Neural crest cell (in vitro differentiated cells): ENCODE measurements around the gene INPP4B. TPM values are rescaled to one million over a fixed set of nuclear protein-coding genes. Genes with fewer than 3 reads are reported as not detected.

Experiments
- DNase-seq: peaks from one replicate; pipeline ENCODE4 v3.0.0; 2021; ENCODE audit warnings: low read depth, mixed read lengths, low spot score
- H3K27ac Mint-ChIP-seq: one replicate; pipeline ENCODE4 v1.8.0; 2021; ENCODE audit warnings: mild to moderate bottlenecking, mixed read lengths; ENCODE audit not compliant: unreplicated experiment
- H3K27me3 Mint-ChIP-seq: 2 replicates; pipeline ENCODE4 v1.8.0; 2021; ENCODE audit warnings: low read depth, mild to moderate bottlenecking, mixed read lengths
- H3K36me3 Mint-ChIP-seq: 2 replicates; pipeline ENCODE4 v1.8.0; 2021; ENCODE audit warnings: low read depth, mild to moderate bottlenecking, mixed read lengths
- H3K4me1 Mint-ChIP-seq: 2 replicates; pipeline ENCODE4 v1.8.0; 2021; ENCODE audit warnings: mixed read lengths
- H3K4me3 Mint-ChIP-seq: one replicate; pipeline ENCODE4 v1.8.0; 2021; ENCODE audit warnings: mild to moderate bottlenecking, mixed read lengths
- H3K9me3 Mint-ChIP-seq: 2 replicates; pipeline ENCODE4 v1.8.0; 2021; ENCODE audit warnings: mixed read lengths
- total RNA-seq: library from RNA; stranded (reverse); gene quantifications from 2 replicates; pipeline ENCODE4 v1.2.1, GENCODE V29; 2021
- TF ChIP-seq, protein P1 (sequence below): fragments of 200-600 bp; sonication (generic); conservative IDR thresholded peaks from 2 replicates; pipeline ENCODE4 v1.5.0; 2021; ENCODE audit warnings: antibody characterized with exemption, mild to moderate bottlenecking

Gene INPP4B
- total RNA-seq, 1 donor from 2014 or later: 7.3 TPM

DNA sequence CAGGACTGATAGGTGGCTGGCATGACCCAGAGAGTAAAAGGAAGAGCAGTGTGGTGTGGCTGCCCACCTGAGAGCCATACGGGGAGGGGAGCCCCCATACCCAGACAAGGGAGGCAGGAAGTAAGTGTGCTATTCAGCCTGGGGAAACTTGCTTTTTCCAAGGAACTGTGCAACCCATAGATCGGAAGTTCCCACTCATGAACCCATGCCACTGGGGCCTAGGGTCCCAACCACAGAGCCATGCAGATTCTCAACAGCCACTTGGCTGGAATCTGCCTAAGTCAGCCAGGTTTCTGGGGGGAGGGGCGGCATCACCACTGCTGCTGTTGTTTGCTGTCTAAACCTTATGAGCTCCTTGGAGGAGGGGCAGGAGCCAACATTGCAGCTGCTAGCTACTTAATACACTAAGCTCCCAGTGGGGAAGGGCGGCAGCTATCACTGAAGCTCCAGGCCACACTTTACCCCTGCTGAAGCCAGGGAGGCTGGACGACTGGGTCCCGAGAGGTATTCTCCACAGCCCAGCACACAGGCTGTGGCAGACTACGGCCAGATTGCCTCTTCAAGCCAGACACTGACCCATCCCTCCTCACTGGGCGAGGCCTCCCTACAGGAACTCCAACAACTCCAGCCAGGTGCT, 410.4 kb downstream of the INPP4B start:
- TF ChIP-seq, protein P1, sequence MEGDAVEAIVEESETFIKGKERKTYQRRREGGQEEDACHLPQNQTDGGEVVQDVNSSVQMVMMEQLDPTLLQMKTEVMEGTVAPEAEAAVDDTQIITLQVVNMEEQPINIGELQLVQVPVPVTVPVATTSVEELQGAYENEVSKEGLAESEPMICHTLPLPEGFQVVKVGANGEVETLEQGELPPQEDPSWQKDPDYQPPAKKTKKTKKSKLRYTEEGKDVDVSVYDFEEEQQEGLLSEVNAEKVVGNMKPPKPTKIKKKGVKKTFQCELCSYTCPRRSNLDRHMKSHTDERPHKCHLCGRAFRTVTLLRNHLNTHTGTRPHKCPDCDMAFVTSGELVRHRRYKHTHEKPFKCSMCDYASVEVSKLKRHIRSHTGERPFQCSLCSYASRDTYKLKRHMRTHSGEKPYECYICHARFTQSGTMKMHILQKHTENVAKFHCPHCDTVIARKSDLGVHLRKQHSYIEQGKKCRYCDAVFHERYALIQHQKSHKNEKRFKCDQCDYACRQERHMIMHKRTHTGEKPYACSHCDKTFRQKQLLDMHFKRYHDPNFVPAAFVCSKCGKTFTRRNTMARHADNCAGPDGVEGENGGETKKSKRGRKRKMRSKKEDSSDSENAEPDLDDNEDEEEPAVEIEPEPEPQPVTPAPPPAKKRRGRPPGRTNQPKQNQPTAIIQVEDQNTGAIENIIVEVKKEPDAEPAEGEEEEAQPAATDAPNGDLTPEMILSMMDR: no peak
- Mint-ChIP-seq H3K27me3 (no peaks in the 10 kb centered on the region), H3K9me3 (peaks cover 13% of the 10 kb centered on the region), H3K4me1 (peaks cover 5% of the 10 kb centered on the region), H3K36me3 (peaks cover 2% of the 10 kb centered on the region), H3K27ac (peak overlapping the region; percentile 21), H3K4me3 (no peak overlapping the region)
- no peak for DNase-seq

DNA sequence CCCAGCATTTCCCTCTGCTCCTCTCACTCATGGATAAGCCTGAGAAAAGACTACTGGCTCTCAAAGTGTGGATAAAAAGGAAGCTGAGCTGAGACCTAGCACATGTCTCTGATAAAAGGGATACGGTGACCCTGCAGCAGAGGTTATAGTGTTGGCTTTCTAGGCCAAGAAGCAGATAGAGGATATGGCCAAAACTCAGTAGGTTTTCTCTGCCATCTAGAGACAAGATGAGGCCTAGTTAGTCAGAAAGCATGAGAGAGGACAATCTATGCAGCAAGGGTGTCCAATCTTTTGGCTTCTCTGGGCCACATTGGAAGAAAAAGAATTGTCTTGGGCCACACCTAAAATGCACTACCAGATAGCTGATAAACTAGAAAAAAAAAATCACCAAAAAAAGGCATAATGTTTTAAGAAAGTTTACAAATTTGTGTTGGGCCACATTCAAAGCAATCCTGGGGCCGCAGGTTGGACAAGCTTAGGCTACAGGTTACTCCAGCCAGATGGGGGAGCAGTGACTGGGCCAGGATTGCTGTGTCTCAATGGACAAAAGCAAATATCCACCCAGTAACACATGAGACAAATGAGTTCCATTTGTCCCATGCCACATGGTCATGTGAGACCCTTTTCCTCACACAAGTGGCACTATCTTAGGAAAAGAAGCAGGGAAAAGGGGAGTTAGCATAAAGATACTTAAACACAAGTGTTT, 411.4 kb downstream of the INPP4B start:
- H3K27me3 Mint-ChIP-seq: no peaks in the 10 kb centered on the region
- H3K4me3 Mint-ChIP-seq: no peak overlapping the region
- H3K4me1 Mint-ChIP-seq: peaks cover 5% of the 10 kb centered on the region
- H3K9me3 Mint-ChIP-seq: peaks cover 13% of the 10 kb centered on the region
- TF ChIP-seq, protein P1: no peak
- peaks cover 2% of the 10 kb centered on the region for H3K36me3 Mint-ChIP-seq
- DNase-seq: no peak
- no peak overlapping the region for H3K27ac Mint-ChIP-seq

DNA sequence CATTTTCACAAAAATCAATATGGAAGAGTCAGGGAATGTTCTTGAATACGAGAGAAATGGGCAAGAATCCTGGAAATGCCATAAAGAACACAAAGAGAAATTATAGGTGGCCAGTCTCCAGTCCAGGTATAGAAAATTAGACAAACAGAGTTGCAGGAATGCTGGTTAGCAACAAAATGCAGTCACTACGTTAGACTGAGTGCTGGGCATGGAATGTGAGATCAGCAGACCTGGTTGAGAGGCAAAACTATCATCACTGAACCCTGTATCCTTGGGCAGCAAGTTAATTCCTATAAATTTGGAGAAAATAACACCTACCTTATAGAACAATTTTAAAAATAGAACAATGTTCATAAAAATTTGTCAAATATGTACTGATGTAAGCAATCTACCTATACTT, 417.4 kb downstream of the INPP4B start:
- no peaks in the 10 kb centered on the region for H3K4me1 Mint-ChIP-seq
- no peaks in the 10 kb centered on the region for H3K27me3 Mint-ChIP-seq
- no peak overlapping the region for H3K4me3 Mint-ChIP-seq
- TF ChIP-seq, protein P1: no peak
- no peak overlapping the region for H3K27ac Mint-ChIP-seq
- DNase-seq: no peak
- H3K36me3 Mint-ChIP-seq: no peaks in the 10 kb centered on the region
- peaks cover 5% of the 10 kb centered on the region for H3K9me3 Mint-ChIP-seq

DNA sequence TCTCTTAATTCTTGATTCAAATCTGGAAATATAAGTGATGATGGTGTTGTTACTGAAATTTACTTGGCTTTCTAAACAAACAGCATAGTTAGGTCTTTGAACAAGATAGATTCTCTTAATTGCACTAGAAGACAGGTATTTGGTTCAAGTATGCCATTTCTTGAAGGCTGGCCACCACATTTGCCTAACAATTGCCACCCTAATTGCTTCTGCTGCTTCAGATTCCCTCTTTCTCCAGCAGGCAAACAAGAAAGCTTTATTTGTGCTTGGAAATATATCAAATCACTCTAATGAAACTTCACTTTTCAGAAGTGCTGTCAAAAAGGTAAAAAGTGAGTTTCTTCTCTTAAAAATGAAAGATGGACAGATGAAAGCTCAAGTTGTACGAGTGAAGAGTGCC, 418.6 kb downstream of the INPP4B start:
- no peak overlapping the region for H3K27ac Mint-ChIP-seq
- H3K4me1 Mint-ChIP-seq: no peaks in the 10 kb centered on the region
- TF ChIP-seq, protein P1: no peak
- H3K36me3 Mint-ChIP-seq: no peaks in the 10 kb centered on the region
- peaks cover 5% of the 10 kb centered on the region for H3K9me3 Mint-ChIP-seq
- H3K4me3 Mint-ChIP-seq: no peak overlapping the region
- no peak for DNase-seq
- no peaks in the 10 kb centered on the region for H3K27me3 Mint-ChIP-seq

DNA sequence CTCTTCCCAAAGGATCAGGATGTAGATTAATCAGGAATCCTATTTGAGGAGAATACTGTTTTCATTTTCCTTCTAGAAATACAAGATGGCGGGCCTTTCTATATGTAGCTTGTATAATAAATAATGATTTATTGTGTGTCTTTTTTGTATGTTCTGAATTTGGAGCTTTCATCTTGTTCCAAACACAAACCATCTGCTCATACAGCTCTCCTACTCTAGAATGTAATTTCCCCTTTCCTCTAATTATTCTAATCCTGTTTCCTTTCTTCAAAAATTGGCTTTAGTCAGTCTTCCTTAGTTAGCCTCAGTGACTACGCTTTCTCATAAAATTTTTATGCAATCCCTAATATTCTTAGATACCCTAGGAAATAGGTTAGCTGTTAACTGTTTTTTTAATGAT, 422.2 kb downstream of the INPP4B start:
- no peak overlapping the region for H3K4me3 Mint-ChIP-seq
- H3K9me3 Mint-ChIP-seq: peaks cover 5% of the 10 kb centered on the region
- DNase-seq: no peak
- H3K4me1 Mint-ChIP-seq: no peaks in the 10 kb centered on the region
- TF ChIP-seq, protein P1: no peak
- no peak overlapping the region for H3K27ac Mint-ChIP-seq
- no peaks in the 10 kb centered on the region for H3K36me3 Mint-ChIP-seq
- H3K27me3 Mint-ChIP-seq: no peaks in the 10 kb centered on the region
